ENCODE results near the gene CTAG2.
"Not testable (repeated sequence)": the region's sequence is repeated elsewhere in the genome, so short reads cannot be mapped to it uniquely, and the experiment has no call there.

Gene CTAG2

DNA sequence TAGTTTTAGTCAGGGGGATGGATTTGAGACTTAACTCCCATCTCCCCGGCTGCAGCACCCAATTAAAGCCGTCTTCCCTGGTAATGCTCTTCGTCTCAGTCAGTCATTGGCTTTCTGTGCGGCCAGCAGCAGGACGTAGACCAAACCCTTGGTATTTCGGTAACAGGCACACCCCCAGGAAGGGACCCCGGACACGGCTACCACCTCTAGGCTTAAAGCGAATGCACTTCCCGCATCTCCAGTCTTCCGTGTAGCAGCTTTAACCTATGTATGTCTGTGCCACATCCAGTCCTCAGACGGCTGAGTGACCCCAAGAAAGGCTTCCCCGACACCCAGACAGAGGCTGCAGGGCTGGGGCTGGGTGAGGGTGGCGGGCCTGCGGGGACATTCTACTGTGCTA lies 1.5 kb upstream of the CTAG2 start:
- no peak for DNase-seq (ENCODE audit: low spot score)
- Histone ChIP-seq H3K4me3 (no peak overlapping the region), H3K27ac (no peak overlapping the region)
- TF ChIP-seq, protein P1, sequence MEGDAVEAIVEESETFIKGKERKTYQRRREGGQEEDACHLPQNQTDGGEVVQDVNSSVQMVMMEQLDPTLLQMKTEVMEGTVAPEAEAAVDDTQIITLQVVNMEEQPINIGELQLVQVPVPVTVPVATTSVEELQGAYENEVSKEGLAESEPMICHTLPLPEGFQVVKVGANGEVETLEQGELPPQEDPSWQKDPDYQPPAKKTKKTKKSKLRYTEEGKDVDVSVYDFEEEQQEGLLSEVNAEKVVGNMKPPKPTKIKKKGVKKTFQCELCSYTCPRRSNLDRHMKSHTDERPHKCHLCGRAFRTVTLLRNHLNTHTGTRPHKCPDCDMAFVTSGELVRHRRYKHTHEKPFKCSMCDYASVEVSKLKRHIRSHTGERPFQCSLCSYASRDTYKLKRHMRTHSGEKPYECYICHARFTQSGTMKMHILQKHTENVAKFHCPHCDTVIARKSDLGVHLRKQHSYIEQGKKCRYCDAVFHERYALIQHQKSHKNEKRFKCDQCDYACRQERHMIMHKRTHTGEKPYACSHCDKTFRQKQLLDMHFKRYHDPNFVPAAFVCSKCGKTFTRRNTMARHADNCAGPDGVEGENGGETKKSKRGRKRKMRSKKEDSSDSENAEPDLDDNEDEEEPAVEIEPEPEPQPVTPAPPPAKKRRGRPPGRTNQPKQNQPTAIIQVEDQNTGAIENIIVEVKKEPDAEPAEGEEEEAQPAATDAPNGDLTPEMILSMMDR (IDR thresholded peaks at IDR 0.05): no peak

DNA sequence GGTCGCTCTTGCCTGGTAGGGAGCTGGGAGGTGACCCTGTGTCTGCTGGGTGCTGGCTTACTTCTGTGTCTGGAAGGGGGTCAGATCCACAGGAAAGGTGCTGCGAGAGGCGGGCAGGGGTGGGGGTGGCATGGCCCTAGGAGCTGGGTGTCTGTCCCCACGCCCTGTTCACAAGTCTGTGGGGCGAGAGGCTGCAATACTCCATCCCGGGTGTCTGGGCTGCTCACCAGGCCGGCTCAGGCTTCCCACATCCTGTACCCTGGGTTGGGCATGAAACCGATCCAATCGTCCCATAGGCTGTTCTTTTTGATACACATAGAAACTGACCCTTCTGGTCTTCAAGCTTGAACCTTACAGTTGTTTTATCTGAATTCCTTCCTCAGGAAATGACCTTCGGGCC lies 993 bp upstream of the CTAG2 start:
- TF ChIP-seq, protein P1 (IDR thresholded peaks at IDR 0.05): no peak
- Histone ChIP-seq H3K27ac (no peak overlapping the region), H3K4me3 (no peak overlapping the region)
- DNase-seq (ENCODE audit: low spot score): no peak

DNA sequence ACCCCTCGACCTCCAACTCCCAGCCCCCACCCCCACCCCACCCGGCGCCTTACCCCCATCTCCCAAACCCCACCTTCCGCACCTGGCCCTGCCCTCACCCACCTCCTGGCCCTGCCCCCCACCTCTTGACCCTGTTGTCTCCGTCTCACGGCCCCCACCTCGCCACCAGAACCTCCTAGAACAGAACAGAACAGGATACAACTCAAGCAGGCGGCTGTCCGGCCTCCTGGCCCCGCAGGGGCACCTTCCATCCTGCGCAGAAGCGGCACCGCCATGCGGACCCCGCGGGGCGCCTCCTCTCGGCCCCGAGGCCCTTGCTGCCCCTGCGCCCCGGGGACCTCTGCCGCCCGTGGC lies 354 bp downstream of the CTAG2 start:
- TF ChIP-seq, protein P1 (IDR thresholded peaks at IDR 0.05): no peak
- no peak for DNase-seq (ENCODE audit: low spot score)

DNA sequence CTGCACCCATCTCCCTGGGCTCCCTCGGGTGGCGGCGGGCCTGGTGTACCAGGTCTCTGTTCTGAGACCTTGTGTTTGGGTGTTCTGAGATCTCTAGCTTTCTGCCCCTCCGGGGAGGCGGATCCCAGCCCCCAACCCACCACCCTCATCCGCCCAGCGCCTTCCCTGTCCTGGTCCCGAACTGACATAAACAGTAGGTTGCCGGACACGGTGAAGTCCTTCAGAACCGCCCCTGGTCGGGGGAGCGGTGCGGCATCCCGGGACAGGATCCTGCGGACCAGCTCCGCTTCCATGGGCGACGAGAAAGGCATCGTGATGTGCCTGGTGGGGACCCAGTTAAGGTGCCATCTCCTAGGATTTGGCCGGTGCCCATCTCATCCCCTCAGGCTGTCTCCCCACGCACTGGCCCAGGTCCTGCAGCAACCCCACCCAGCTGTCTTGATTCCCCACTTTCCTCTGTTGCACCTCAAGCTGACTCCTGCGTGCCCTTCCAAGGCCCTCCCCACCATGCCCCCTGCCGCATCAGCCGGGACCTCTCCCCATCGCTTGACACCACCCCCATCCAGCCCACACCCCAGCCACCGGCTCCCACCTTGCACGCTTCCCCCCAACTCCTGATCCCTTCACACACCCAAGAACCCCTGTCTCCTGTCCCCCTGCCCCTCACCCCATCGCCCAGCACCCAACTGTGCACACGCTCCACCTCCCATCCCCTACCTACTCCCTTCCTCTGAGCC lies 900 bp downstream of the CTAG2 start:
- DNase-seq (ENCODE audit: low spot score): peak; percentile 61
- Histone ChIP-seq H3K4me3 (no peak overlapping the region), H3K27ac (no peak overlapping the region)
- TF ChIP-seq, protein P1 (IDR thresholded peaks at IDR 0.05): no peak

More for the DNA sequence above, 354 bp downstream of the CTAG2 start:
- no peak overlapping the region for H3K27ac ChIP-seq
- H3K4me3 ChIP-seq: no peak overlapping the region

DNA sequence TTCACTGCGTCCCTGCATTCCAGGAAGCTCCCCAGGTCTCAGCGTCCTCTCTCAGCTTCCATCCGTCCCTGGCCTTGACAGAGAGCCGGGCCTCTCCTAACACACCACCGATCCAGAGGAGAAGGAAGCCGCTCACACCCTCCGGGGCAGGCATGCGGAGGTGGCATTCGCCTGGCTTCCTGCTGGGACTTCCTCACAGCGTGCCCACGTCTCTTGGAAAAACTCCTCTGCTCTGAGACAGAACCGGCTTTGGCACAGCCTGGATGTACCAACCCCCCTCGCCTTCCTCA lies 3.2 kb downstream of the CTAG2 start:
- TF ChIP-seq, protein P1 (IDR thresholded peaks at IDR 0.05): no peak
- Histone ChIP-seq H3K27ac (no peak overlapping the region), H3K4me3 (no peak overlapping the region)
- peak; percentile 58 for DNase-seq (ENCODE audit: low spot score)

DNA sequence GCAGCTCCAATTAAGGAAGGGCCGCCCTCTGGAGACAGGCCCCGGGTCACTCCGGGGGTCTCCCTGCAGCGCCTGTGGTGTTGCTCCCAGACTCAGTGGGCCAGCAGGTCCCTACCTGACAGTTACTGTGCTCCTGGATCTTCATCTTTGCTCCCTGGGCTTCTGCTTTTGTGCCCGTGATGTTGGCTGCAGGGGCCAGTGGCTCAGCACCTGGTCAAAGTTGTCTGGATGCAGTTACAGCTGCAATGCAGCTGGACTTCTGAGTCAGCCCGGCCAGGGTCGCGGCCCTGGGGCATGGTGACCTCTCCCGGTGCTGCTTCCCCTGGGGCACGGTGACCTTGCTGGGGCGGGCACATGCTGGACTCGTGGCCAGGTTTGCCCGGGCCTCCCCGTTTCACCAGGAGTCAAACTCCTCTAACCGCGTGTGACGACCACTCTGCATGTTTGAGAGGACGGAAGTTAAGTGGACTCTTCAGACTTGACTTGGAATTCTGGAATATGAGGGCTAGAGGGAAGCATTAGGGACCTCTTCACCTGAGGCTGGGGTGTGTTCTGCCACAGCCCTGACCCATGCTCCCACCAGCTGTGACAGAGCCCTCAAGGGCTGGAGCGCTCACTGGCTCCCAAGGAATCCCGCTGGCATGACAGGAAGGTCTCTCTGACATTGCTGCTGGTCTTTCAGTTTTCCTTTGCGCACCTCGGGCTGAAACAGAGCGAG lies 3.7 kb downstream of the CTAG2 start:
- TF ChIP-seq, protein P1 (IDR thresholded peaks at IDR 0.05): no peak
- DNase-seq (ENCODE audit: low spot score): peak; percentile 50
- Histone ChIP-seq H3K27ac (no peak overlapping the region), H3K4me3 (no peak overlapping the region)

DNA sequence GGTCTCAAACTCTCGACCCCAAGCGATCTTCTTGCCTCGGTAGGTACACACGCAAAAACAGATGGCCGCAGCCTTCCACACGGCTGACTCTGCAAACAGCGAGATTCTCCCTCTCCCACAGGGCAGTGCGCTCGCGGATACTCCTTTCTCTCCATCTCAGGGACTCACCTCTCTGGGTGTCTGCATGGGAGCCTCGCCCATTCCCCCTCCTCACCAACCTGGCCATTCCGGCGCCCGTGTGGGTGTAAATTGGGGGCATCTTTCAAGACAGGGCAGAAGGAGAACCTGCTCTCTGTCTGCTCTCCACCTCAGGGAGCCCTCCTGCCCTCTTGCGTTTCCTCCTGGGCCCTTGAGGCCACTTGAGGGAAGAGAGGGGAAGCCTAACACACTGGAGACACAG lies 4.4 kb downstream of the CTAG2 start:
- TF ChIP-seq, protein P1 (IDR thresholded peaks at IDR 0.05): no peak
- Histone ChIP-seq H3K27ac (no peak overlapping the region), H3K4me3 (no peak overlapping the region)
- DNase-seq (ENCODE audit: low spot score): no peak

DNA sequence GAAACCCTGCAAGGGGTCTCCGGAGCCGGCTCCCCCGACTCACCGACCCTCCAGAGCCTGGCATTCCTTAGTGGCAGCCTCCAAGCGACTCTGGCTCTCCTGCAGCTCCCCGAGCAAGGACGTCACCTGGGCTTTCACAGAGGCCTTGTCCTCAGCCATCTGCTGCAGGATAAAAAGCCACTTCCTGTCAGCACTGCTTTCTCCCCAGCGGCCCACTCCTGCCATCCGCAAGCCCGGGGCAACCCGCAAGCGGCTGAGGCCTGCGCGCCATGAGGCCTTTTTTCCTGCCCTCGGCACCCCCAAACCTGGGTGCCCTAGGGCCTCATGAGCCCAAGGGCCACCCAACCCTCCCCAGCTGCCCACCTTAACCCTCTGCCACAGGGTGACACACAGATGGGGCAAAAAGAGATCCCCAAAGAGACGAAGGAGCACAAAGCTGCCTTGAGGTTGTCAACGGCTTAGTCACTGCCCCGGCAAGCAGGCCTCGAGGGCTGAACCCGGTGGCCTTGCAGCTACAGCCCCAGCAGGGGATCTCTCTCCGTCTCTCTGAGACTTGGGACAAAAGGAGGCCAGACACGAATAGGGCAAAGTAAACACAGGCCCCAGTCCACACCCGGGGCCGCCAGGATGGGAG lies 7.5 kb downstream of the CTAG2 start:
- not testable (repeated sequence) for DNase-seq (ENCODE audit: low spot score)

DNA sequence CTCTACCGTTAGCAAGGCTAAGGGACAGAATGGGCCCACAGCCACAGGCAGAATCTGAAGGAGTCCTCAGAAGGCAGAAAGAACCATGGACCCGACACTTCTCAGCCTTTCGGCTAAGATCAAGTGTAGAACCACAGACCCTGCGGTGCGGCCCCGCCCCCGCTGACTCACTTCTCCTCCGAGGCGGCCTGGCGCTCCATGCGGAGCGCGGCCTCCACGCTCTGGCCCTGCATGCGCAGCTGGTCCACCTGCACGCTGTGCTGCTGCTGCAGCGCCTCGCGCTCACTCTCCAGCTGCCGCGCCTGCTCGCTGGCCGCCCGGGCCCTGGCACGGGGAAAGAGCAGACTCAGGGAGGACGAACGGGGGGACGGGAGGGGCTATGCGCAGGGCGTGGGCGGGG lies 9.7 kb downstream of the CTAG2 start:
- H3K4me3 ChIP-seq, H3K27ac ChIP-seq: not testable (repeated sequence)

More for the DNA sequence above, 7.5 kb downstream of the CTAG2 start:
- not testable (repeated sequence) for H3K27ac ChIP-seq, H3K4me3 ChIP-seq

DNA sequence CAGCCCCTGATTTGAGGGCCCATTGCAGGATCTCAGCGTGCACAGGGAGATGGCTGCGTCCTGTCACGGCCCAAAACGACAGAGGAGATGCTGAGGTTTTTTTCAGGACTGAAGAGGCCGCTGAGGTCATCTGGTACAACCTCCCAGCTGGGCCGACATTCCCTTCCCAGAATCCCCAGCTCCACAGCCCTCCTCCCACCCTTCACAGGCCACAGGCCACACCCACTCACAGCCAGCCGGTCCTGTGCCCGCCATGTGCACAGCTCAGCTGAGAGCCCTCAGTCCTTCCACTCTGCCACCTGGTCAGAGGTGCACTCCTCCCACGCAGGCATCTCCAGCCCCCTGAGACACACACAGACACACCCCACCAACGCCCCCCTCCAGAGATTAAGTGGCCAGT lies 11.6 kb downstream of the CTAG2 start:
- not testable (repeated sequence) for H3K4me3 ChIP-seq; H3K27ac ChIP-seq; DNase-seq (ENCODE audit: low spot score)

More for the DNA sequence above, 9.7 kb downstream of the CTAG2 start:
- not testable (repeated sequence) for DNase-seq (ENCODE audit: low spot score)

Measured in coronary artery (tissue), 2 donors.